PC-9 (cell line): ENCODE measurements around the gene ARHGAP44. TPM values are rescaled to one million over a fixed set of nuclear protein-coding genes. Genes with fewer than 3 reads are reported as not detected.

Source experiments
- BruUV-seq: library from RNA; stranded (reverse); fragments of 400-500 nt; replicated peaks from 2 replicates; lab custom pipeline; 2021; lab: Mats Ljungman, UMichigan
- CTCF ChIA-PET: fragments of 300-600 bp; sonication (Branson Sonifier 250); formaldehyde crosslinking; loops from one replicate; lab custom pipeline; 2022; ENCODE audit warnings: antibody characterized with exemption; lab: Charles Lee
- POLR2A ChIA-PET: fragments of 300-600 bp; sonication (Branson Sonifier 250); formaldehyde crosslinking; loops from one replicate; lab custom pipeline; 2022; ENCODE audit warnings: antibody characterized with exemption; ENCODE audit not compliant: unreplicated experiment; lab: Charles Lee
- DNase-seq, 2 experiments: peaks; one replicate each; pipeline versions ENCODE4 v3.0.0 to v3.0.0-alpha.2; 2015 to 2022; ENCODE audit warnings: mixed read lengths in 1 of 2
- H2AFZ ChIP-seq: fragments of 200-600 bp; sonication (generic); 2 replicates; pipeline ENCODE4 v1.8.1; 2017; ENCODE audit warnings: antibody characterized with exemption
- H3F3A ChIP-seq: fragments of 200-600 bp; sonication (generic); 2 replicates; pipeline ENCODE4 v1.8.1; 2017; ENCODE audit warnings: antibody characterized with exemption, mild to moderate bottlenecking, low read depth; ENCODE audit not compliant: insufficient read depth
- H3K27ac ChIP-seq: fragments of 200-600 bp; sonication (generic); 2 replicates; pipeline ENCODE4 v1.6.1; 2016; ENCODE audit warnings: mixed run types
- H3K27me3 ChIP-seq: fragments of 200-600 bp; sonication (generic); 2 replicates; pipeline ENCODE4 v1.6.1; 2016; ENCODE audit warnings: low read depth, mixed run types; ENCODE audit not compliant: insufficient read depth
- H3K36me3 ChIP-seq: fragments of 200-600 bp; sonication (generic); 2 replicates; pipeline ENCODE4 v1.6.1; 2016; ENCODE audit warnings: low read depth, mixed run types
- H3K4me1 ChIP-seq: fragments of 200-600 bp; sonication (generic); replicated peaks from 2 replicates; pipeline ENCODE4 v1.6.1; 2016; ENCODE audit warnings: mixed run types; ENCODE audit not compliant: insufficient read depth
- H3K4me2 ChIP-seq: fragments of 200-600 bp; sonication (generic); 2 replicates; pipeline ENCODE4 v1.6.1; 2017; ENCODE audit warnings: mixed run types
- H3K4me3 ChIP-seq: fragments of 200-600 bp; sonication (generic); 2 replicates; pipeline ENCODE4 v1.6.1; 2016; ENCODE audit warnings: mixed run types
- H3K79me2 ChIP-seq: fragments of 200-600 bp; sonication (generic); 2 replicates; pipeline ENCODE4 v1.6.1; 2017; ENCODE audit warnings: low read depth, mixed run types
- H3K9me2 ChIP-seq: fragments of 200-600 bp; sonication (generic); 2 replicates; pipeline ENCODE4 v1.8.1; 2017; ENCODE audit warnings: mild to moderate bottlenecking; ENCODE audit not compliant: insufficient read depth
- H3K9me3 ChIP-seq: fragments of 200-600 bp; sonication (generic); 2 replicates; pipeline ENCODE4 v1.8.1; 2016; ENCODE audit warnings: low read depth; ENCODE audit not compliant: insufficient read depth
- H4K20me1 ChIP-seq: fragments of 200-600 bp; sonication (generic); 2 replicates; pipeline ENCODE4 v1.8.1; 2017; ENCODE audit not compliant: insufficient read depth
- EZH2 ChIP-seq: fragments of 200-600 bp; sonication (generic); IDR thresholded peaks from 2 replicates; pipeline ENCODE4 v1.8.0; 2017; ENCODE audit warnings: antibody characterized with exemption, low read depth
- intact Hi-C: fragments of 100-400 bp; cut with micrococcal nuclease; formaldehyde crosslinking; loops from one replicate; pipeline ENCODE4 v1.10.0; 2022; ENCODE audit not compliant: unreplicated experiment
- total RNA-seq: library from RNA; stranded (reverse); gene quantifications from 2 replicates; pipeline ENCODE4 v1.2.3, GENCODE V29; 2021
- TF ChIP-seq, protein P1 (sequence below): fragments of 200-600 bp; sonication (generic); conservative IDR thresholded peaks from 2 replicates; pipeline ENCODE4 v1.6.1; 2017; ENCODE audit warnings: mixed run types, antibody characterized with exemption, mild to moderate bottlenecking, moderate library complexity

ARHGAP44 gene
- total RNA-seq, 1 experiment from 2014 or later, result not detected

DNA sequence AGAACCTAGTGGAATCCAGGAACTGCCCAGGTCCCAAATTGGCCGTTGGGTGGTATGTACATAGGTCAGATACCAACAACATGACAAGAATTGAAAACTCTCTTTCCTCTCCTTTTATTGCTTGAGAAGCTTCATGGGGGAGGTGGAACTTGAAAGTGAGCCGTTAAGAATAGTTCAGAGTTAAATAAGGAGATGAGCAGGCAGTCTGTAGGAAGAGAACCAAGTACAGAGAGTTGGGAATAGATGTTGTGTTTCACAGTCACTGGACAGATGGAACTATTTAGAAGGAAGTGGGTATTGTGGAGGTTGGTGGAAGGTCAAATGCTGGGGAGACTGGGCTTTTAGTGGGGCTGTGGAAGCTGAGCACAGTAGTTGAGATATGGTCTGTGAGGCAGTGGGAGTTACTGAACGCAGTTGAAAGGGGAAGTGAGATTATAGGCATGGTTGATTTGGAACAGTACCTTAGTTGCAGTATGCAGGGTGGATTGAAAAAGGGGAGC is 26.4 kb downstream of the ARHGAP44 start:
- Histone ChIP-seq H3K27ac (no peak overlapping the region), H4K20me1 (no peaks in the 10 kb centered on the region), H3K36me3 (no peaks in the 10 kb centered on the region), H3F3A (no peaks in the 10 kb centered on the region), H3K27me3 (peaks cover 8% of the 10 kb centered on the region; the same call in 1 of the 2 replicates), H3K4me2 (no peak overlapping the region), H2AFZ (no peak overlapping the region), H3K4me3 (no peak overlapping the region), H3K4me1 (no peaks in the 10 kb centered on the region), H3K9me2 (no peaks in the 10 kb centered on the region), H3K79me2 (no peaks in the 10 kb centered on the region), H3K9me3 (no peaks in the 10 kb centered on the region)
- CTCF ChIA-PET, result no interaction called here
- POLR2A ChIA-PET, result interaction anchor here (0.7 kb wide), 1 partner anchor 1501 kb away, joined by 6 read pairs; no protein-coding TSS in a partner anchor
- no peak for DNase-seq
- intact Hi-C loops, result no loop called here
- no TSS peak for BruUV-seq
- TF ChIP-seq, protein P1, sequence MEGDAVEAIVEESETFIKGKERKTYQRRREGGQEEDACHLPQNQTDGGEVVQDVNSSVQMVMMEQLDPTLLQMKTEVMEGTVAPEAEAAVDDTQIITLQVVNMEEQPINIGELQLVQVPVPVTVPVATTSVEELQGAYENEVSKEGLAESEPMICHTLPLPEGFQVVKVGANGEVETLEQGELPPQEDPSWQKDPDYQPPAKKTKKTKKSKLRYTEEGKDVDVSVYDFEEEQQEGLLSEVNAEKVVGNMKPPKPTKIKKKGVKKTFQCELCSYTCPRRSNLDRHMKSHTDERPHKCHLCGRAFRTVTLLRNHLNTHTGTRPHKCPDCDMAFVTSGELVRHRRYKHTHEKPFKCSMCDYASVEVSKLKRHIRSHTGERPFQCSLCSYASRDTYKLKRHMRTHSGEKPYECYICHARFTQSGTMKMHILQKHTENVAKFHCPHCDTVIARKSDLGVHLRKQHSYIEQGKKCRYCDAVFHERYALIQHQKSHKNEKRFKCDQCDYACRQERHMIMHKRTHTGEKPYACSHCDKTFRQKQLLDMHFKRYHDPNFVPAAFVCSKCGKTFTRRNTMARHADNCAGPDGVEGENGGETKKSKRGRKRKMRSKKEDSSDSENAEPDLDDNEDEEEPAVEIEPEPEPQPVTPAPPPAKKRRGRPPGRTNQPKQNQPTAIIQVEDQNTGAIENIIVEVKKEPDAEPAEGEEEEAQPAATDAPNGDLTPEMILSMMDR, result no peak
- no peak for TF ChIP-seq EZH2

DNA sequence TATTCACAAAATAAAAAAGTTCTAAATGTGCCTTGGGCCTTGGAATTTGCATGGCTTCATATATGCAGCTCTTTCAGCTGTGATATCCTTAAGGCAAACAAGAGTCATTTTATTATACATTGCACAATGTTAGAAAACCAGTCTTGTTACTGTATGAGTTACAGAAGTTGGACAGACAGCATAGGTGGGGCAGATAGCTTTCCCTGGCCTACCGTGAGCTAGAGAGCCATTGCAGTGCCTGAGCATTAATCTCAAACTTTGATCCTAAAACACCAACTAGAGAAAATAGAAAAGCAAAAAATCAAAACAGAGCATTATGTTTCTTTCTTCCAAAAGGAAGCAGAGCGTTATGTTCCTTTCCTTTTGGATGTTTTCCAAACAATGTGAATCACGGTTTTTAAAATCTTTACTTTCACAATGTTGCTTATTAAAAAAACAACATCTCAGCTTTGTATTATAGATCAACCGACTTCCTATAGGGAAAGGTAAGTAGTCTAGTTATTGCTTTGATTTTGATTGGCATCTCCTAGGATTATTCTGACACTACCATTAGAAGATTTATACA is 32.2 kb downstream of the ARHGAP44 start:
- Histone ChIP-seq H3K79me2 (no peaks in the 10 kb centered on the region), H3K9me2 (no peaks in the 10 kb centered on the region), H3K36me3 (no peaks in the 10 kb centered on the region), H3F3A (no peaks in the 10 kb centered on the region), H3K4me2 (no peak overlapping the region), H2AFZ (no peak overlapping the region), H4K20me1 (no peaks in the 10 kb centered on the region), H3K4me3 (no peak overlapping the region), H3K27ac (no peak overlapping the region), H3K27me3 (no peaks in the 10 kb centered on the region), H3K9me3 (no peaks in the 10 kb centered on the region), H3K4me1 (no peaks in the 10 kb centered on the region)
- BruUV-seq, result no TSS peak
- intact Hi-C loops, result no loop called here
- DNase-seq, result no peak
- ChIA-PET POLR2A (no interaction called here), CTCF (no interaction called here)
- TF ChIP-seq, protein P1, result no peak

DNA sequence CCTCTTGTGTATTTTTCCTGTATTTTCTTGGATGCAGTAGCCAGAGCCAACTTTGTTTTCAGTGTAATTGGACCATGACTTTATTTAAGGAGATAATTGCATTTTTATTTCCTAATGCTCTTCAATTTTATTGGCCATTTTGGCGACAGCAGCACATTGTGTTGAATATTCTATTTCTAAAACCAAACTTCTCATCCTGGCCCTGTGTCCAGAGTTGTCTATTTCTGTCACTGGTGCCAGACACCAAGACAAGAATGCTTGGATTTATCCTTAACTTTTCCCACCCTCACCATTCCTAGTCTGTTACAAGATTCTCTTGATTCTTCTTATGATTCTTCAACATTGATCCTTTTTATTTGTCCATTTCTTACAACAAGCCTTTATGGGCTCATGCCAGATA is 37.1 kb downstream of the ARHGAP44 start:
- Histone ChIP-seq H3K4me3 (no peak overlapping the region), H3K4me1 (no peaks in the 10 kb centered on the region), H4K20me1 (no peaks in the 10 kb centered on the region), H3F3A (no peaks in the 10 kb centered on the region), H3K9me3 (no peaks in the 10 kb centered on the region), H3K27me3 (no peaks in the 10 kb centered on the region), H3K9me2 (no peaks in the 10 kb centered on the region), H3K4me2 (no peak overlapping the region), H3K27ac (no peak overlapping the region), H3K36me3 (no peaks in the 10 kb centered on the region), H3K79me2 (no peaks in the 10 kb centered on the region), H2AFZ (no peak overlapping the region)
- no TSS peak for BruUV-seq
- intact Hi-C loops, result no loop called here
- ChIA-PET CTCF (no interaction called here), POLR2A (no interaction called here)
- no peak for TF ChIP-seq EZH2
- TF ChIP-seq, protein P1, result no peak
- no peak for DNase-seq
